Activated T-cell treated with anti-CD3 and anti-CD28 coated beads for 48 hours (primary cell): ENCODE measurements around the gene PRKCA.
"Not testable (repeated sequence)": the region's sequence is repeated elsewhere in the genome, so short reads cannot be mapped to it uniquely, and the experiment has no call there.

ENCODE experiments used
- DNase-seq: peaks from one replicate; pipeline ENCODE4 v3.0.0-alpha.2; 2020; ENCODE audit warnings: low read depth

PRKCA gene

GRCh38 chr17:66386498-66387351, 84.3 kb downstream of the PRKCA start:
- no peak for DNase-seq

DNA sequence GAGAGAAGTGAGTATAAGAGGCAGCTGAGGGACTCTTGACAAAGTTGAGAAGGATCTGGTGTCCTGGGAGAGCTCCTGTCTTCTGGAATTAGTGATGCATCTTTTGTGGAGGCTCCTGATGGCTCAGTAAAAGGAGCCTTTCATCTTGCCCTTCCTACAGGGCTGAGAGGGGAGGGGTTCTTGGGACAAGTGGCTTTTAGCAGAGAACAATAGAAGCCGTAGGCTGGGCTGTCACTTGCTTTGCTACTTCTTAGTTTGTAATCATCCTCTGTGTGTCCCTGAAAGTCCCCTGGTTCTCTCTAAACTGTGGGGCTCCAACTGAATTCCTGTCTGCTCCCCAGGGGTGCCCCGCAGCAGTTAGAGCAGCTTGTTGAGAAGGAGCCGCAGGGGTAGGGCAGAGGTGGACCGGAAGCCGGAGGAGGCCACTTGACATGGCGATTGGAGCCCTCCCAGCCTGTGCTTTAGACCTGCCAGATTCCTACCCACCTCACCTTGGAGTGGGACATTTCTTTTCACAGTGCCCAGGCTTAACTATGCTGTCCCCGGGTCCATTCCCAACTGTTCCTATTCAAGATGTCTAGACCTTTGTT, 85.1 kb downstream of the PRKCA start:
- DNase-seq: no peak

GRCh38 chr17:66392783-66393437, 90.5 kb downstream of the PRKCA start:
- no peak for DNase-seq

- no peak for DNase-seq
Measured at GRCh38 chr17:66395961-66396360, 93.5 kb downstream of the PRKCA start.

GRCh38 chr17:66397486-66397885, 95.1 kb downstream of the PRKCA start:
- no peak for DNase-seq

- no peak for DNase-seq
Measured at GRCh38 chr17:66398059-66398458, 95.6 kb downstream of the PRKCA start.

DNA sequence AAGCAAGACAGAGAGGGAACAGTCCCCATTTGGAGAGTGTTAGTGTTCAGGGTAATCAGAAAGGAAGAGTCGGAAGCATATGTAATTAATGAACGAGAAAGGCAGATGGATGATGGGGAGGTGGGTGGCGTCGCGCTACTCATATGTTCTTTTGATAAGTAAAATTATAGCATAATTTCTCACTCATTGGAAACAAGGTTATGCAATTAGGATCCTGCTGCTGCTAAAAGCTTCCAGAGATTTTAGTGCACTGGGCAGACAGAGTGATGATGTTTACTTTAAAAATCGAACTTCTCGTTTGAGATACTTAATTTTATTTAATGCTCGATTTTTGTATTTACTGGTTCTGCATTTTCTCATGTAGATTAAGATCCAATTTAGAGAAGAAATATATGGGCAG, 96.2 kb downstream of the PRKCA start:
- DNase-seq: no peak

DNA sequence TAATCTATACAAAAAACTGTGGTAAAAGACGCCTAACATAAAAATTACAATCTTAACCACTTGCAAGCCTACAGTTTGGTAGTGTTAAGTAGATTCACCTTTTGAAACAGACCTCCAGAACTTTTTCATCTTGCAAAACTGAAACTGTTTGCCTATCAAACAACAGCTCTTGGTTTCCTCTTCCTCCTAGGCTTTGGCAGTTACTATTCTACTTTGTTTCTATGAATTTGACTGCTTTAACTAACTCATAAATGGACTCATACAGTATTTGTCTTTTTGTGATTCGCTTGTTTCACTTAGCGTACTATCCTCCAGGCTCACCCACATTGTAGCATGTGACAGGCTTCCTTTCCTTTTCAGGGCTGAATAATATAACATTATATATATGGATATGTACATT, 97.0 kb downstream of the PRKCA start:
- no peak for DNase-seq

GRCh38 chr17:66400041-66400688, 97.8 kb downstream of the PRKCA start:
- DNase-seq: not testable (repeated sequence)

- DNase-seq: no peak
Measured at GRCh38 chr17:66400698-66401097, 98.3 kb downstream of the PRKCA start.

DNA sequence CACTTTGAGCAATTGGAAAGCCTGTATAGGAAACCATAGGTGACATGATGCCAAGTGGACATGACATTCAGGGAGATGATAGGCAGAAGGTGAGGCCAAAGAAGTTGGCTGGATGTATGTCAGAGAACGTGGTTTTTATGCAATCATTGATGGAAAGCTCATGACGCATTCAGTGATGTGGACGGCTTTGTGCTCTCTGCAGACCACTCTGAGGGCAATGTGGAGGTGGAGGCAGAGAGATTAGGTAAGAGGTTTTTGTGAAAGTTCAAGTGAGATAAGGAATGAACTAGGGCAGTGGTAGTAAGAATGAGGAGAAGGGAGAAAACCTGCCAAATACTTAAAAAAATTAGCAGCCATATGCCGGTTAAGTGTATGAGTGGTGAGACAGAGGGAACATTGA, 99.0 kb downstream of the PRKCA start:
- no peak for DNase-seq

DNA sequence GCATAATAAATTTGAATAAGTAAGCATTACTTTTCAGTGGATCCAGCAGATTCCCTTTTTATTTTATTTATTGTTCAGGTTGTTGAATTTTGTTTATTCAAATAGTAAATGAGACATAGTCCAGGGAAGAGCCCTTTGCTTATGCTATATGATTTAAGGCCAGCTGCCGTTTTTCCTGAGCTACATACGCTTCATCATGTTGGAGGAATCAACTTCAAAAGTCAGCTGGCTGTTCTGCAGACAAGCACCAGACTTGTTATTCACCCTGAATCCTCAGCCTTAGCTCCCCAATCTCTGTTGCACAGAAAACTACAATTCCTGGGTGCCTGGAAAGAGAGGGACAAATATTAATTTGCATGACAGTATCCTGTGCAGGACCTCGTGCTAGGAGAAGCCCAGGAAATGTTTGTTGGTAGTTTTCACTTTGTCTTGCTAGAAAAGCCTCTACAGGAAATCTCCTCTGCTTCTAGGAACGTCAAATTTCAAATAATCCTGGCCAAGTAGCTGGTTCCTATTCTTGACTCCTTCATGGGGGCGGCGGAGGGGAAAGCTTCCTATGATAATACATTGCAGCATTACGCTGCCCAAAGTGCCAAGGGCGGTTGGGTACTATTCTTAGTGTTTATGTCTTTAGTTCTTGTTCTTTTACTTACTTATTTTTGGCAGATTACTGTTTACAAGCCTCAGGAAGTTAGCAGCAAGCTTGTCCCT, 101.6 kb downstream of the PRKCA start:
- no peak for DNase-seq

DNA sequence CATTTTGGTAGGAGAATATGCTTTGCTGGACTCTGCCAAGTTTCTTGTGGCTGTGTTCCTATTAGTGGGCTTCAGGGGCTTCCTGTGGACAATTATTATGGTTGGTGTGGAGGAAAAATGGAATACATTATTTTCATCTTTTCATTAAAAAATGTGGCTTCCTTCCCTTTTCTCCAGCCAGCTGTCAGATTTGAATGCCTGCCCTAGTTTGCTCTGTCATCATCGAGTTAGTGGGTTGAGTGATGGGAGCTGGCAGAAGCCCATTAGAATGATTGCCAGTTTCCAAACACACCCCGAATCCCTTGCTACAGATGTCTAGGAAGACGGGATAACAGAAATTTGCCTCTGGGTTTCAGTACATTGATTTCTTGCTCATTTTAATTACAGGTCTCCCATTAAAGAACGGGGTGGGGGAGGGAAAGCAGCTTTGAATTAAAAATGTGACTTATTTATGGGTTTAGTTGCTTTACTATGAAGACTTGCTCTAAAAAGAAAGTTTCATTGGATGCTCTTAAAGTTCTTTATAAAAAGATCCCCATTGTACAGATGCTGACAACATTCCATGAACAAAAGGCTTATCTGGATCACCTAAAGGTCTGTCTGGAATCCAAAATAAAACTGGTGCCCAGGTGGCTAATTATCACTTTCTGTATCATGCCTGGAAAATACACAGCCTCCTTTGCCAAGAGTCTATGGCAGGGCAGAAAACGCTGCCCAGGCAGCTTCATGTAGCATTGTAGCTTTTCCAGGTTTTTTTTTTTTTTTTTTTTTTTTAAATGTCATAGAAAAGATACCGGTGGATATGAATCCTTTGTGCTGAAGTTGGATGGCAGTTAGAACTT, 103.6 kb downstream of the PRKCA start:
- no peak for DNase-seq

DNA sequence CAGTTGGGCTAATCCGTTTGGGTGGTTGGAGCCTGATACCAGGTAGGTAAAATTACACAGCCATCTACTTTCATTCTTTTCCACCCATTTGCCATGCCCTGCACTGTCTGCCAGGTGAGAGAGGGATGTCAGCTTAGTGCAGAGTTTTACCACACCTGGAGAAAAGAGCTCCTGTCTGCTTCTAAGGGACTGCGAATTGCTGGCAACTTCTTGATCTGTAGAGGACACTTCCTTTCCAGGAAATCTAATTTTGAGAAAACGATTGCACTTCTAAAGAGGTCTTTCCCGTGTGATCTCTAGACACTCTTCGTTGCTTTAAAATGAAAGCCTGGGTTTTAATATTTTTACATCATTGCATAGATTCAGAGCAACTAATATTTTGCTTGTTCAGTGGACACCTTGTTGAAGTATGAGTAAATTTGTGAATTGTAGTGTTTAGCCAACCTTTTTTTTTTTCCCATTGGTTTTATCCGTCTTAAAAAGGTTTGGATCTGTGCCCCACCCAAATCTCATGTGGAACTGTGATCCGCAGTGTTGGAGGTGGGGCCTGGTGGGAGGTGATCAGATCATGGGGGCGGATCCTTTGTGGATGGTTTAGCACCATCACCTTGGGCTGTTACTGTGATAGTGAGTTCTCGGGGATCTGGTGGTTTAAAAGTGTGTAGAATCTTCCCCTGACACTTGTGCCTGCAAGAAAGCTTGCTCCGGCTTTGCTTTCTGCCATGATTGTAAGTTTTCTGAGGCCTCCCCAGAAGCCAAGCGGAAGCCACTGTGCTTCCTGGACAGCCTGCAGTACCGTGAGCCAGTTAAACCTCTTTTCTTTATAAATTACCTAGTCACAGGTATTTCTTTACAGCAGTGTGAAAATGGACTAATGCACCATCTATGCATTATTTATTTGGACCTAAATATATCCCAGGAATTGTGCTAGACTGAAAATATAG, 104.6 kb downstream of the PRKCA start:
- no peak for DNase-seq

- no peak for DNase-seq
Measured at GRCh38 chr17:66407864-66408263, 105.5 kb downstream of the PRKCA start.

- no peak for DNase-seq
Measured at GRCh38 chr17:66411520-66411919, 109.1 kb downstream of the PRKCA start.

DNA sequence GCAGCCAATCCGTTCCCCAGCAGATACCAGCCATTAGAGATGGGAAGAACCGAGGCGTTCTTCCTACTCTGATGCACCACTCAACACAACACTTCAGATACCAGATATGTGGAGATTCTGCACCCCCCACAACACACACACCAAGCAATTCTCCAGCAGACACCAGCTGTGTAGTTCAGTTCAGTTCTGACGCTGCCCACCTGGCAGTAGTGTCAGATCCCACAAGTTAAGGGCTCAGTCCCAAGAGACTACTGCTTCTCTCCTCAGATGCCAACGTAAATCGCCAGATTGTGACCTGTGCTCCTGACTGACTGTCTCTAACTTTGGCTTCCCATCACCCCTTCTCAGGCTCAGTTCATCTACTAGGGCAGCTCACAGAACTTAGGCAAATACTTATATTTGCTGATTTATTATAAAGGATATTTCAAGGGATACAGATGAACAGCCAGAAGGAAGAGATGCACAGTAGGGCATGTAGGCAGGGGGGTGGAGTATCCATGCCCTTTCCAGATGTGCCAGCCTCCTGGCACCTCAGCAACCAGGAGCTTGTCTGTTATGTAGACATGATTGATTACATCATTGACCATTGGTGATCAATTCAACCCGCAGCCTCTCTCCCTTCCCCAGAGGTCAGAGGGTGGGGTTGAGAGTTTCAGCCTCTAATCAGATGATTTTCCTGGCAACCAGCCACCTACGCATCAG, 110.6 kb downstream of the PRKCA start:
- no peak for DNase-seq

GRCh38 chr17:66413559-66414520, 111.4 kb downstream of the PRKCA start:
- no peak for DNase-seq
